Type B pancreatic cell (in vitro differentiated cells): Measurements from ENCODE around the gene WBP2NL. TPM values are rescaled to one million over a fixed set of nuclear protein-coding genes. Genes with fewer than 3 reads are reported as not detected.

ENCODE experiments used
- DNase-seq: peaks from one replicate; pipeline ENCODE4 v3.0.0; 2021; ENCODE audit warnings: mixed read lengths; ENCODE audit not compliant: unreplicated experiment; ENCODE audit errors: extremely low spot score
- H3K27ac Mint-ChIP-seq: 2 replicates; pipeline ENCODE4 v1.8.0; 2021; ENCODE audit warnings: mild to moderate bottlenecking, mixed read lengths
- H3K27me3 Mint-ChIP-seq: 2 replicates; pipeline ENCODE4 v1.8.0; 2021; ENCODE audit warnings: mixed read lengths
- H3K36me3 Mint-ChIP-seq: 2 replicates; pipeline ENCODE4 v1.8.0; 2021; ENCODE audit warnings: mixed read lengths
- H3K4me1 Mint-ChIP-seq: one replicate; pipeline ENCODE4 v1.8.0; 2021; ENCODE audit warnings: mixed read lengths; ENCODE audit not compliant: unreplicated experiment
- H3K4me3 Mint-ChIP-seq: 2 replicates; pipeline ENCODE4 v1.8.0; 2021; ENCODE audit warnings: mild to moderate bottlenecking, mixed read lengths
- H3K9me3 Mint-ChIP-seq: 2 replicates; pipeline ENCODE4 v1.8.0; 2021; ENCODE audit warnings: mixed read lengths
- CTCF ChIP-seq: fragments of 200-600 bp; sonication (generic); conservative IDR thresholded peaks from 2 replicates; pipeline ENCODE4 v1.5.0; 2021; ENCODE audit warnings: antibody characterized with exemption, mild to moderate bottlenecking
- total RNA-seq: library from RNA; stranded (reverse); gene quantifications from 2 replicates; pipeline ENCODE4 v1.2.1, GENCODE V29; 2021; ENCODE audit warnings: low replicate concordance

WBP2NL gene
- total RNA-seq, 1 donor from 2014 or later = not detected

GRCh38 chr22:42074846-42075676 lies 76.5 kb downstream of the WBP2NL start:
- no peak for DNase-seq
- peak overlapping the region; percentile 89 for H3K27ac Mint-ChIP-seq
- H3K36me3 Mint-ChIP-seq = no peaks in the 10 kb centered on the region

GRCh38 chr22:42076764-42077485 lies 78.3 kb downstream of the WBP2NL start:
- H3K4me1 Mint-ChIP-seq = peaks cover 27% of the 10 kb centered on the region
- no peaks in the 10 kb centered on the region for H3K27me3 Mint-ChIP-seq
- DNase-seq = no peak
- H3K27ac Mint-ChIP-seq = peak overlapping the region; percentile 31
- TF ChIP-seq CTCF = no peak
- no peaks in the 10 kb centered on the region for H3K9me3 Mint-ChIP-seq
- no peaks in the 10 kb centered on the region for H3K36me3 Mint-ChIP-seq
- H3K4me3 Mint-ChIP-seq = no peak overlapping the region

More at GRCh38 chr22:42074846-42075676, 76.5 kb downstream of the WBP2NL start:
- no peak for TF ChIP-seq CTCF
- no peaks in the 10 kb centered on the region for H3K27me3 Mint-ChIP-seq
- H3K9me3 Mint-ChIP-seq = no peaks in the 10 kb centered on the region
- peaks cover 33% of the 10 kb centered on the region for H3K4me1 Mint-ChIP-seq
- H3K4me3 Mint-ChIP-seq = peak overlapping the region; percentile 64

GRCh38 chr22:42077486-42078125 lies 79.0 kb downstream of the WBP2NL start:
- H3K4me1 Mint-ChIP-seq = peaks cover 25% of the 10 kb centered on the region
- no peak overlapping the region for H3K4me3 Mint-ChIP-seq
- no peaks in the 10 kb centered on the region for H3K36me3 Mint-ChIP-seq
- no peaks in the 10 kb centered on the region for H3K27me3 Mint-ChIP-seq
- TF ChIP-seq CTCF = no peak
- peak overlapping the region; percentile 98 for H3K27ac Mint-ChIP-seq
- DNase-seq = no peak
- H3K9me3 Mint-ChIP-seq = no peaks in the 10 kb centered on the region

Other genes with a start within 250 kb of the WBP2NL start
- 13.2 and 19.6 TPM in 2 replicates for gene CCDC134, start 198.1 kb upstream of the WBP2NL start, total RNA-seq
- gene SREBF2, start 165.7 kb upstream of the WBP2NL start, total RNA-seq = 110 and 119 TPM in 2 replicates
- 0.22 and 0.45 TPM in 2 replicates for gene SHISA8, start 83.7 kb upstream of the WBP2NL start, total RNA-seq
- gene TNFRSF13C, start 72.0 kb upstream of the WBP2NL start, total RNA-seq = 0.79 and 3.4 TPM in 2 replicates
- gene CENPM, start 51.6 kb upstream of the WBP2NL start, total RNA-seq = 12.2 and 29.4 TPM in 2 replicates
- 3.7 and 16.3 TPM in 2 replicates for gene SEPTIN3, start 29.3 kb upstream of the WBP2NL start, total RNA-seq
- gene NAGA, start 72.0 kb downstream of the WBP2NL start, total RNA-seq = 24.1 and 35.9 TPM in 2 replicates
- gene PHETA2, start 75.5 kb downstream of the WBP2NL start, total RNA-seq = 4.1 and 11.9 TPM in 2 replicates
- gene SMDT1, start 80.9 kb downstream of the WBP2NL start, total RNA-seq = 80.6 and 102 TPM in 2 replicates
- 93.9 and 109 TPM in 2 replicates for gene NDUFA6, start 92.0 kb downstream of the WBP2NL start, total RNA-seq
- gene CYP2D6, start 132.0 kb downstream of the WBP2NL start, total RNA-seq = 3.1 and 4.0 TPM in 2 replicates